Spleen (tissue), 7 donors: ENCODE data around the gene ARL10.

ENCODE experiments used
- POLR2A ChIP-seq, 3 donors: fragments of 450-650 bp; IDR thresholded peaks; one replicate each; pipeline ENCODE4 v1.5.1; 2017; ENCODE audit warnings: antibody characterized with exemption in 3 of 3, mild to moderate bottlenecking in 1 of 3
- POLR2AphosphoS5 ChIP-seq, 3 donors: sonication (generic); formaldehyde crosslinking; IDR thresholded peaks; one replicate each; pipeline ENCODE4 v1.5.1; 2017; ENCODE audit warnings: antibody characterized with exemption in 3 of 3
- TF ChIP-seq, protein P1 (sequence below), 11 experiments: fragments of 200-600 bp in 7 of 11; fragments of 450-650 bp in 4 of 11; sonication (generic) in 4 of 11; IDR thresholded peaks in 8 of 11; conservative IDR thresholded peaks in 3 of 11; 1 replicate in 7 of 11; 2 replicates in 4 of 11; pipeline versions ENCODE4 v1.4.0 to v1.8.0; 2016 to 2021; ENCODE audit warnings: antibody characterized with exemption in 11 of 11, inconsistent platforms in 4 of 11, mild to moderate bottlenecking in 1 of 11
- donor health status: DM: no; HTN: no; CAD: no; lungs with moderate emphysema.
- donor health status: DM: no; HTN: no; CAD: no.
- donor health status: DM: no; HTN: no; CAD: no.

DNA sequence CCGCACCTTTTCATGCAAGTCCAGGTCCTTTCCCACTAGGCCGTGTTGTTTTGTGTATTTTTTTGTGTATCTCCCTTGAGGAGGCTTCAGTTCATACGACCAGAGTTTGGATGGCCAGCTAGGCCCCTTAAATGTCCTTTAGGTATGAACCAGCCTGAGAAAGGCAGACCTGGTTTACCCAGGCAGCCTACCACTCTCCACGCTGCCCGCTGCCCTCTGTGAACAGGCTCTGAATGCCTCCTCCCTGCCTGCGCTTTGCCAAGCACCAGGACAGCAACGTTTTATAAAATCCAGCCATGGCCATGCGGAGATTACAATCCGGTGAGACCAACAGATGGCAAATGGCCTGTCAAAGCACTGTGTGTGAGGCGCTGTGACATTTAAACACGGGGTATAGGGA is 51.7 kb downstream of the ARL10 start:
- TF ChIP-seq POLR2A (IDR thresholded peaks at IDR 0.05) = no peak
- TF ChIP-seq, protein P1, sequence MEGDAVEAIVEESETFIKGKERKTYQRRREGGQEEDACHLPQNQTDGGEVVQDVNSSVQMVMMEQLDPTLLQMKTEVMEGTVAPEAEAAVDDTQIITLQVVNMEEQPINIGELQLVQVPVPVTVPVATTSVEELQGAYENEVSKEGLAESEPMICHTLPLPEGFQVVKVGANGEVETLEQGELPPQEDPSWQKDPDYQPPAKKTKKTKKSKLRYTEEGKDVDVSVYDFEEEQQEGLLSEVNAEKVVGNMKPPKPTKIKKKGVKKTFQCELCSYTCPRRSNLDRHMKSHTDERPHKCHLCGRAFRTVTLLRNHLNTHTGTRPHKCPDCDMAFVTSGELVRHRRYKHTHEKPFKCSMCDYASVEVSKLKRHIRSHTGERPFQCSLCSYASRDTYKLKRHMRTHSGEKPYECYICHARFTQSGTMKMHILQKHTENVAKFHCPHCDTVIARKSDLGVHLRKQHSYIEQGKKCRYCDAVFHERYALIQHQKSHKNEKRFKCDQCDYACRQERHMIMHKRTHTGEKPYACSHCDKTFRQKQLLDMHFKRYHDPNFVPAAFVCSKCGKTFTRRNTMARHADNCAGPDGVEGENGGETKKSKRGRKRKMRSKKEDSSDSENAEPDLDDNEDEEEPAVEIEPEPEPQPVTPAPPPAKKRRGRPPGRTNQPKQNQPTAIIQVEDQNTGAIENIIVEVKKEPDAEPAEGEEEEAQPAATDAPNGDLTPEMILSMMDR (IDR thresholded peaks at IDR 0.05 in 8 of 11, conservative IDR thresholded peaks at IDR 0.05 in 3 of 11) = no peak
- no peak for TF ChIP-seq POLR2AphosphoS5 (IDR thresholded peaks at IDR 0.05)
